HFFc6 (cell line): Measurements from ENCODE around the gene BIRC6. TPM values are rescaled to one million over a fixed set of nuclear protein-coding genes. Genes with fewer than 3 reads are reported as not detected.

Source experiments
- DNase-seq: peaks from one replicate; pipeline ENCODE4 v3.0.0-alpha.2; 2018
- H3K27ac Mint-ChIP-seq: 2 replicates; pipeline ENCODE4 v1.8.0; 2020; ENCODE audit warnings: mild to moderate bottlenecking, mixed read lengths
- H3K27me3 Mint-ChIP-seq: 2 replicates; pipeline ENCODE4 v1.8.0; 2021; ENCODE audit warnings: mild to moderate bottlenecking, moderate library complexity, mixed read lengths; ENCODE audit not compliant: insufficient read depth
- H3K36me3 Mint-ChIP-seq: 2 replicates; pipeline ENCODE4 v1.8.0; 2021; ENCODE audit warnings: low read depth, mixed read lengths
- H3K4me1 Mint-ChIP-seq: 2 replicates; pipeline ENCODE4 v1.8.0; 2020; ENCODE audit warnings: low read depth, mixed read lengths
- H3K4me3 Mint-ChIP-seq: 2 replicates; pipeline ENCODE4 v1.8.0; 2020; ENCODE audit warnings: mild to moderate bottlenecking, moderate library complexity, mixed read lengths
- H3K9me3 Mint-ChIP-seq: 2 replicates; pipeline ENCODE4 v1.8.0; 2020; ENCODE audit warnings: mild to moderate bottlenecking, mixed read lengths
- total RNA-seq, 6 experiments: library from RNA; stranded (reverse); fragmentation: NEBNext Ultra II Directional; extraction: Animal tissue kit (Norgen Biotek cat#: 25700); gene quantifications; 2 replicates in 1 of 6; 3 replicates in 5 of 6; pipeline ENCODE4 v1.2.3, GENCODE V29; 2021
- TF ChIP-seq, protein P1 (sequence below): fragments of 200-600 bp; sonication (generic); IDR thresholded peaks from 2 replicates; pipeline ENCODE4 v1.5.0; 2021; ENCODE audit warnings: antibody characterized with exemption, mild to moderate bottlenecking

BIRC6 gene
- total RNA-seq, 6 experiments from 2014 or later = 54.1 to 72.2 (median 57.7) TPM

DNA sequence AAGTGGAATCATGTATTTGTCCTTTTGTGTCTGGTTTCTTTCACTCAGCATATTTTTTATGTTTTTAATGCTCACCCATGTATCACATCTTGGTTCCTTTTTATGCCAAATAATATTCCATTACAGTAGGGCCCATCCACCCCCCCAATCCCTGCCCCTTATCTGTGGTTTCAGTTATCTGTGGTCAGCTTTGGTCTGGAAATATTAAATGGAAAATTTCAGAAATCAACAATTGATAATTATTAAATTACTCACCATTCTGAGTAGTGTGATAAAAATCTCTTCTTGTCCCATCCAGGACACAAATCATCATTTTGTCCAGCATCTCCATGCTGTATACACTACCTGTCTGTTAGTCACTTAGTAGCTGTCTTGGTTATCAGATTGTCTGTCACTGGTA lies 66.7 kb downstream of the BIRC6 start:
- no peak for DNase-seq
- TF ChIP-seq, protein P1, sequence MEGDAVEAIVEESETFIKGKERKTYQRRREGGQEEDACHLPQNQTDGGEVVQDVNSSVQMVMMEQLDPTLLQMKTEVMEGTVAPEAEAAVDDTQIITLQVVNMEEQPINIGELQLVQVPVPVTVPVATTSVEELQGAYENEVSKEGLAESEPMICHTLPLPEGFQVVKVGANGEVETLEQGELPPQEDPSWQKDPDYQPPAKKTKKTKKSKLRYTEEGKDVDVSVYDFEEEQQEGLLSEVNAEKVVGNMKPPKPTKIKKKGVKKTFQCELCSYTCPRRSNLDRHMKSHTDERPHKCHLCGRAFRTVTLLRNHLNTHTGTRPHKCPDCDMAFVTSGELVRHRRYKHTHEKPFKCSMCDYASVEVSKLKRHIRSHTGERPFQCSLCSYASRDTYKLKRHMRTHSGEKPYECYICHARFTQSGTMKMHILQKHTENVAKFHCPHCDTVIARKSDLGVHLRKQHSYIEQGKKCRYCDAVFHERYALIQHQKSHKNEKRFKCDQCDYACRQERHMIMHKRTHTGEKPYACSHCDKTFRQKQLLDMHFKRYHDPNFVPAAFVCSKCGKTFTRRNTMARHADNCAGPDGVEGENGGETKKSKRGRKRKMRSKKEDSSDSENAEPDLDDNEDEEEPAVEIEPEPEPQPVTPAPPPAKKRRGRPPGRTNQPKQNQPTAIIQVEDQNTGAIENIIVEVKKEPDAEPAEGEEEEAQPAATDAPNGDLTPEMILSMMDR = no peak
- H3K9me3 Mint-ChIP-seq = no peaks in the 10 kb centered on the region
- peak overlapping the region; percentile 51 for H3K4me3 Mint-ChIP-seq
- H3K4me1 Mint-ChIP-seq = peaks cover 93% of the 10 kb centered on the region
- peaks cover 52% of the 10 kb centered on the region for H3K36me3 Mint-ChIP-seq
- H3K27ac Mint-ChIP-seq = peak overlapping the region; percentile 81
- H3K27me3 Mint-ChIP-seq = no peaks in the 10 kb centered on the region; the same call in none of the 2 replicates

DNA sequence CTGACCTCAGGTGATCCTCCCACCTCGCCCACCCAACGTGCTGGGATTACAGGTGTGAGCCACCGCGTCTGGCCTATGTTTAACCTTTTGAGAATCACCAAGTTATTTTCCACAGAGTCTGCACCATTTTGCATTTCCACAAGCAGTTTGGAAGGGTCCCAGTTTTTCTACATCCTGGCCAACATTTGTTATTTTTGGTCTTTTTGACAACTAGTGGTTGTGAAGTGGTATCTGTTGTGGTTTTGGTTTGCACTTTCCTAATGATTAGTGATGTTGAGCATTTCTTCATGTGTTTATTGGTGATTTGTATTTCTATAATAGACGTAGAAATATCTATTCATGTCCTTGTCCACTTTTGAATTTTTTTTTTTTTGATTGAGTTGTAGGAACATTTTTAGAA lies 67.9 kb downstream of the BIRC6 start:
- TF ChIP-seq, protein P1 = no peak
- H3K27ac Mint-ChIP-seq = peak overlapping the region; percentile 89
- H3K36me3 Mint-ChIP-seq = peaks cover 47% of the 10 kb centered on the region
- H3K4me3 Mint-ChIP-seq = peak overlapping the region; percentile 73; the same call in 1 of the 2 replicates
- H3K4me1 Mint-ChIP-seq = peaks cover 87% of the 10 kb centered on the region
- DNase-seq = no peak
- no peaks in the 10 kb centered on the region; the same call in 1 of the 2 replicates for H3K27me3 Mint-ChIP-seq
- no peaks in the 10 kb centered on the region for H3K9me3 Mint-ChIP-seq

DNA sequence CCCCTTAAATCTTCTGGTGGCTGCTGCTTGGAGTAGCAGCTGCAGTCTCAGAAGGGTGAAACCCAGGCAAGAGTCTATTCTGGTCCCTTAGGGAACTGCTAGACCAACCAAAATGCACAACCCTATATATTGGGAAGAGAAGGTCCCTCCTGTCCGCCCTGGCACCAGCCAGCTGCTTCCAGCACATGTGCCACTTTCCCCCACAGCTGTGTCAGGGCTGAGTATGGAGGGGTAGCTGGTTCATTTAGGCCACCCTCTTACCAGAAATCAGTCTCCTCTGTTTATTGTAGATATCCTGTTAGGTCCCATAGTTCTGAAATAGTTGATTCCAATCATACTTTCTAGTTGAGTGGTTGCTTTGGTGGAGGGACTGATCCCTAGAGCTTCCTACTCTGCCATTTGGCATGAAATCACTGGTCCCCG lies 68.9 kb downstream of the BIRC6 start:
- H3K4me1 Mint-ChIP-seq = peaks cover 77% of the 10 kb centered on the region
- DNase-seq = peak; percentile 64
- peak overlapping the region; percentile 89 for H3K27ac Mint-ChIP-seq
- H3K36me3 Mint-ChIP-seq = peaks cover 42% of the 10 kb centered on the region
- no peaks in the 10 kb centered on the region for H3K9me3 Mint-ChIP-seq
- TF ChIP-seq, protein P1 = no peak
- no peaks in the 10 kb centered on the region; the same call in 1 of the 2 replicates for H3K27me3 Mint-ChIP-seq
- H3K4me3 Mint-ChIP-seq = peak overlapping the region; percentile 73

DNA sequence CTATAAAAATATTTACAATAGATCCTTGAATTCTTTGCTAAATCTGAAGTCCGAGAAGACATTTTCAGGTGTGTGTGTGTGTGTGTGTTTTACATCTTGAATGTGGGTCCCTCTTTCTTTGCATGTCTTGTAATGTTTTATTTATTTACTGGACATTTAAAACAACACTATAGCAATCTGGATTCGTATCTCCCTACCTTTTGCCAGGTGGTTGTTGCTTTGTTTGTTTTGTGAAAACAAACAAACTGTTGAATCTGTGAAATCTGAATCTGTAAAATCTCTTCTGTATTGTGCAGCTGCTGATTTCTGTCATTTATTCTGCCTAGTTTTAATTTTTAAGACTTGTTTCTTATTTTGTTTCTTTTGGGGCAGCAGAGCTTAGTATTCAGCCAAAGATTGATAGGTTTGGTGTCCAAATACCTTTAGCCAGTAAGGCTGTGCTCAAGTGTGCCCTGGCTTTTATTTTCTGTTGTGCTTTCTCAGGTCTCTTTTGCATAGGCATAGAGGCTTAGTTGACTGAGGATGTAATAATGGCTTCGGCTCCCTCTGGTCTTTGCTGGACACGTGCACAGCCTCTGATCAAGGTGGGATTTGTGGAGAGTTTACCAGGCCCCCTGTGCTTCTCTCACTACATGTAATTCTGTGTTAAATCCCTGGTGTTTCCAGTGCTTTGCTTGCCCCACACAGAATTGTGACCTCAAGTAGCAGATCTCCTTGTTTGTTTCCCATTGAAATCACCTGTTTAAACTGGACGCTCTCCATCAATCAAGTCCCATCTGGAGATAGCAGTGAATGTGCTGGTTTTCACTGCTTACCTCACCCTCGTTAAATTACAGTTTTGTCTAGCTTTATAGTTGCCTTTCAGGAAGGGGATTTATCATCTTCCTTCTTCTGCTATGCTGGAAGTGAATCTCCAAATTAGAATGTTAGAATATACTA lies 71.1 kb downstream of the BIRC6 start:
- H3K27ac Mint-ChIP-seq = 0 out of 2 replicates have a peak overlapping the region, but pooled peaks have one; percentile 2
- TF ChIP-seq, protein P1 = no peak
- H3K9me3 Mint-ChIP-seq = no peaks in the 10 kb centered on the region
- H3K4me1 Mint-ChIP-seq = peaks cover 55% of the 10 kb centered on the region
- peaks cover 33% of the 10 kb centered on the region for H3K36me3 Mint-ChIP-seq
- H3K27me3 Mint-ChIP-seq = no peaks in the 10 kb centered on the region; the same call in 1 of the 2 replicates
- H3K4me3 Mint-ChIP-seq = no peak overlapping the region
- no peak for DNase-seq

DNA sequence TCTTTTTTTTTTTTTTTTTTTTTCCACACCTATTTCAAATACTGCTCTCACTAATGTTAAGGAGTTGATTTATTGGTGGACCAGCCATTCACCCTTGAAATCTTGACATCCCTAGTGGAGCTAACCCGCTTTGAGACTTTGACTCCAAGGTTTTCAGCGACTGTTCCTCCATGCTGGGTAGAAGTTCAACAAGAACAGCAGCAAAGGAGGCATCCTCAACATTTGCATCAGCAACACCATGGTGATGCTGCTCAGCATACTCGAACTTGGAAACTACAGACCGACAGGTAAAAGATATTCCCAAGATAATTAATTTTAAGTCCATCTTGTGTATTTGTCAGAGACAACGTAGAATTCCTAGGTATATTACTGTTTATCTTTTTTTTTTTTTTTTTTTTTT lies 74.0 kb downstream of the BIRC6 start:
- Mint-ChIP-seq H3K4me1 (peaks cover 30% of the 10 kb centered on the region), H3K36me3 (peaks cover 28% of the 10 kb centered on the region), H3K27ac (no peak overlapping the region), H3K27me3 (no peaks in the 10 kb centered on the region), H3K9me3 (no peaks in the 10 kb centered on the region), H3K4me3 (no peak overlapping the region)
- no peak for DNase-seq
- TF ChIP-seq, protein P1 = no peak
